ENCODE measurements around the gene SUGP2.

SUGP2 gene

DNA sequence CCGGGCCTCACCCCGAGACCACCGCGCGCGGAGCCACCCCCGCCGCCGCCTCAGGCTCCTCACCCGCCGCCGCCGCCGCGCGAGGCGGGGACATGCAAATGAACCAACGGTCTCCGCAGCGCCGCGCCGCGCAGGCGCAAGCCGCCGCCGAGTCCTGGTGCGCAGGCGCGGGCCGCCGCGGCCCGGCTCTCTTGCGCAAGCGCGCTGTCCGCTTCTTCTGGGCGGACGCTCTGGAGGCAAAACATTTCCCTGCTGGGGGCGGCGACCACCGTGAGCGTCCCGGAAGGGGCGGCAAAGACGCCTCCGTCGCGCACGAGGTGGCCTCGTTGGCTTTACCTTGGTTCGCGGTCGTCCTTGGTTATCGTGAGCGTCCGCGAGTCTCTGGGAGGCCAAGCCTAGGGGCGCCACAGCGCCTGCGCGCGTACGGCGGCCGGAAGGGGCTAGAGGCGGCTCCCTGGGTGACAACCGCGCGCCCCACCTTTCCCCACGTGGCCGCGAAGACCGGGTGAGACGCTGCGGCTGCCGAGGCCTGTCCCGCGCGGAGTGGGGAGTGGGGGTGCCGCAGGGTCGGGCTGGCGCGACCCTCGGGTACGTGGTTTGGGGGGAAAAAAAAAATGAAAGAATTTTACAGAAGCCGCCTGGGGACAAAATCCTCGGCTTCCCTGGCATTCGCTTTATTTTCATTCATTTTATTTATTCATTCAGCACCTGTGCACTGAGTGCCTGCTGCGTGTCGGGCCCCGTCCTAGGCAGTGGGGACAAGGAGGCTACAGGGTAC, at the start of gene SUGP2, which contains the start of gene ARMC6:
TSS of gene SUGP2 (minus strand) at position 92 of the 778 bp plus-strand sequence. CDS start 2,446 bp downstream, outside the sequence.
TSS of gene ARMC6 (plus strand) at position 178 of the 778 bp plus-strand sequence. CDS start 607 bp downstream, outside the sequence.
- peak; percentile 24 for DNase-seq (ENCODE audit: low read depth)

DNA sequence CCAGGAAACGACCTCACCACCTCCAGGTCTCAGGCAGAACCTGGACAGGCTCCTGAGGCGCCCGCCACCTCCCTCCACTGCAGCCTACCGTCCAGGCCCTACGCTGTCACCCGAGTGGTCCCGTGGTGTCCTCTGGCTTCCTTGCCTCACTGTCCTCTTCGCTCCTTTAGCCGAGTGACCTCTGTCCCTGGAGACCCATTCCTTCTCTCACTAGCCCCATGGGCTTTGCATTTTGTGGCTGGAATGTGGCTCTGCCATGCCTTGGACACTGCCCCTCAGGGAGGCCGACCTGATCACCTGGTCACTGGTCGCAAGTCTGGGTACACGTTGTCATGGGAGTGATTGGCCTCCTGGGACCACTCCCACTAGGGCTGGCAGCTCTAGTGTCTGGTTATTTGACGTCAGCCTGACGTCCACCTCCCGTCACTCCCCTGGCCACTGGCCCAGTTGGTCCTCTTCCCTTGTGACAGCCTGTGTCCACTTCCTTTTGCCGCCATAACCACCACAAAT, 48.4 kb upstream of the SUGP2 start:
- no peak for DNase-seq (ENCODE audit: low read depth)

DNA sequence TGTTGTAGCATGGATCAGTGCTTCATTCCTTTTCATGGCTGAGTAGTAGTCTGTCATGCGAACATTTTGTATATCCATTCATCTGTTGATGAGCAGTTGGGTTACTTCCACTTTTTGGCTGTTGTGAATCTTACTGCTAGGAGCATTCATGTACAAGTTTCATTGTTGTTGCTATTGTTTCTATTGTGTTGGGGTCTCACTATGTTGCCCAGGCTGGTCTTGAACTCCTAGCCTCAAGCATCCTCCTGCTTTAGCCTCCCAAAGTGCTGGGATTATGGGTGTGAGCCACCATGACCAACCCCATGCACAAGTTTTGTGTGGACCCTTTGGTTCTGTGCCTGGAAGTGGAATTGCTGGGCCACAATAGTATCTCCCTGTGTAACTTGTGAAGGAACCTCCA, 46.3 kb upstream of the SUGP2 start:
- no peak for DNase-seq (ENCODE audit: low read depth)

DNA sequence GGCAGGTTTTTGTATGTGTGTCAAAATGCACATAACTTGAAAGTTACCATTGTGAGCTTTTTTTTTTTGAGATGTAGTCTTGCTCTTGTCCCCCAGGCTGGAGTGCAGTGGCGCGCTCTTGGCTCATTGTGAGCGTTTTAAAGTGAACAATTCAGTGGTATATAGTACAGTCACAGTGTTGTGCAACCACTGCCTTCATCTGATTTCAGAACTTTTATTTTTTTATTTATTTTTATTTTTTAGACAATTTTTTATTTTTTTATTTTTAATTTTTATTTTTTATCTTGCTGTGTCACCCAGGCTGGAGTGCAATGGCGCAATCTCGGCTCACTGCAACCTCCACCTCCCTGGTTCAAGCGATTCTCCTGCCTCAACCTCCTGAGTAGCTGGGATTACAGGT, 45.5 kb upstream of the SUGP2 start:
- DNase-seq (ENCODE audit: low read depth): no peak

DNA sequence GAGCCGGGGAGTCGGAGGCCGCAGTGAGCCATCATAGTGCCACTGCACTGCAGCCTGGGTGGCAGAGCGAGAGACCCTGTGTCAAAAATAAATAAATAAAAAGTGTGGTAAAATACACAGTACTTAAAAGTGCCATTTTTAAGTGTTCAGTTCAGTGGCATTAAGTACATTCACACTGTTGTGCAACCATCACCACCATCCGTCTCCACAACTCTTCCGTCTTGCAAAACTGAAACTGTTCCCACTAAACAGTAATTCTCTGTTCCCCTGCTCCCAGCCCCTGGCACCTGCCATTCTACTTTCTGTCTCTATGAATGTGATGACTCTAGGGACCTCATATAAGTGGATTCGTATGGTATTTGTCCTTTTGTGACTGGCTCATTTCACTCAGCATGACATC, 43.8 kb upstream of the SUGP2 start:
- DNase-seq (ENCODE audit: low read depth): no peak

DNA sequence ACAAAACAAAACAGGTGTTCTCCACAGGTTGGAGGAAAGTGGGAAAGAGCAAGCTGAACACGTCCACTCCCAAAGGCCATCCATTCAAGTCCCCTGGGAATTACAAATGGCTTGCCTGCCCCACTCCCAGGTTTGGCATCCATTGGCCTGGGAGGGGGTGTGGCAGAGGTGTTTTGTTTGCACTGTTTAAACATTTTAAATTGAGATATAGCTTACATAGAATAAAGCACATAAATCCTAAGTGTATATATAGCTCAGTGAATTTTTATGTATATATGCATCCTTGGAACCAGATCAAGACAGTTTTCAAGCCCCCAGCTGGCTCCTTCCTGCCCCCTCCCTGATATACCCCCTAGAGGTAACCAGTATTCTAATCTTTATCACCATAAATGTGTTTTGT, 43.2 kb upstream of the SUGP2 start:
- no peak for DNase-seq (ENCODE audit: low read depth)

DNA sequence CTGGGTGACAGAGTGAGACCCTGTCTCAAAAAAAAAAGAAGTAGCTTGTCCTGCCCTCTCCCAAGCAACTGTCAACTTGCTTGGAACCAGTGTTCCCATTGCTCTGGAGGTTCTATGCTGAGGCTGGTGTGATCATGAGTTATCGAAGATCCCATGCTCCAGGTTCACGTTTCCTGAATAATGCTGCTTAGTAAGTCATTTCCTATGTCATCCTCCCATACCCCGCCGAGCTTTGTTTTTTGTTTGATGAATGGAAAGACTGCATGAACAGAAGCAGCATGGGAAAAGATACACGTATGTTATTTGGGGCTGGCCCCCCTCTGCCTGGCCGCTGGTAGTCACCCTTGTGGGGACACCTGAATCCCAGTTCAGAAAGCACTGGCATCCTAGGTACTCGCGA, 41.8 kb upstream of the SUGP2 start:
- no peak for DNase-seq (ENCODE audit: low read depth)

DNA sequence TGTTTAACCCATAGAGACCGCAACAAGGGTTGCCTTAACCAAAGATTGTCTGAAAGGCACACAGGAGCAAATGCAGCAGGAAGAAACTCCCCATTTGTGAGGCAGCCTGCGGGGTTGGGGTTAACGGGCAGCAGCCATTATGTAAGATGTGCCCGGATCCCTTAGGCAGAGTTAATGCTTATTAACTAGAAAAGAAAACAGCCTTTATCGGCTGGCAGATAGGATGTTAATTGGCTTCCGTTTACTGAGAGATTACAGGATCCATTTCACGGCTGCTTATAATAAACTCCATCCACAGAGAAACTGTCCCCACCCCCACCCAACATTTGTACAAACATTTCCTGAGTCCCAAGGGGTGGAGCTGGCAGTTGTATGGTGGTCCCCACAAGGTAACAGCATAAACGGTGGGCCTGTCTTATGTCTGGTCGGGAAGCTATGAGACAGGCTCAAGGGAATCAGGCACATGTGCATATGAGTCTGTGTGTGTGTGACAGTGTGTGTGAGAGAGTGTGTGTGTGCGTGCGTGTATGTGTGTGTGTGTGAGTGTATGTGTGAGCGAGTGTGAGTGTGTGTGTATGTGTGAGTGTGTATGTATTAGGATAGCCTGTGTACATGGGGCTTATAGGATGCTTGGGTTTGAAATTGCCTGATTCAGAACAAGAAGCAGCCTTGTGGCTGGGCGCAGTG, 41.0 kb upstream of the SUGP2 start:
- no peak for DNase-seq (ENCODE audit: low read depth)

DNA sequence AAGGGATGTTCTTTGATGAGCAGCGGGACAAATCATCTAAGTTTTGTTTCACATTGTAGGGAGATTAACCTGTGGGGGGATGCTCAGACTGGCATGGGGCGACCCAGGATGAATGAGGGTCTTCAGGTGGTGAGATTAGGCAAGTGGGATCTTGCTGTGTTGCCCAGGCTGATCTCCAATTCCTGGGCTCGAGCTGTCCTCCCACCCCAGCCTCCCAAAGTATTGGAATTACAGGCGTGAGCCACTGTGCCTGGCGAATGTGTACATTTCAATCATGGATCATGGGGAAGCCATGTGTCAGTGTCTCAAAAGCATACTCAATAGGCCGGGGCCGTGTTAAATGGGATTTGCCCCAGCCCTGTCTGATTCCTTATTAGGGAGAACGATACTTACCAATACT, 38.6 kb upstream of the SUGP2 start:
- no peak for DNase-seq (ENCODE audit: low read depth)

DNA sequence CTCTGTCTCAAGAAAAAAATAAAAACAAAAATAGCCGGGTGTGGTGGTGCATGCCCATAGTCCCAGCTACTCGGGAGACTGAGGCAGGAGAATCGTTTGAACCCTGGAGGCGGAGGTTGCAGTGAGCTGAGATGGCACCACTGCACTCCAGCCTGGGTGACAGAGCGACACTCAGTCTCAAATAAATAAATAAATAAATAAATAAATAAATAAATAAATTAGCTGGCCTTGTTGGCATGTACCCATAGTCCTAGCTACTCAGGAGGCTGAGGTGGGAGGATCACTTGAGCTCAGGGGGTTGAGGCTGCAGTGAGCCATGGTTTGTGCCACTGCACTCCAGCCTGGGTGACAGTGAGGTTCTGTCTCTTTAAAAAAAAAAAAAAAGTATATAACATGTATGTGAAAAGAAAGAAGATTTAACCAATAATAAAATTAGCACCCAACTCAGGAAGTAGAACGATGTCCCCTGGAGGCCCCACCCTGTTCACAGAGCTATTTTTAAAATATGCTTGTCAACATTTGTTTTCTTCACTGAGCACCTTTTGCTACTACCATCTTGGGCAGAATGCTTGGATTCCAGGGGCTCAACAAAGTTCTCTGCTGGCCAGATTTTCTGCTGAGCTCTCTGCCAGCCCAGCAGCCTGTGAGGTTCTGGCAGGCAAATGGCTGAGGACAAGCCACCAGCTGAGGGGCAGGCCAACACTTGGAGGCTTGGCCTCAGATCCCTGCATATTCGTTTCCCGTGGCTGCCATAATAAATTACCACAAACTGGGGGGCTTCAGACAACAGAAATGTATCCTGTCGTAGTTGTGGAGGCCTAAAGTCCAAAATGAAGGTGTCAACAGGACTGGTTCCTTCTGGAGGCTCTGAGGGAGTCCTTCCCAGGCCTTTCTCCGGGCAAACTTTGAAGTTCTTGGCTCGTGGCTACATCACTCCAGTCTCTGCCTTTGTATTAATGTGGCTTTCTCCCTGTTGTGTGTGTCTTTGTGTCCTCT, 35.6 kb upstream of the SUGP2 start:
- no peak for DNase-seq (ENCODE audit: low read depth)

DNA sequence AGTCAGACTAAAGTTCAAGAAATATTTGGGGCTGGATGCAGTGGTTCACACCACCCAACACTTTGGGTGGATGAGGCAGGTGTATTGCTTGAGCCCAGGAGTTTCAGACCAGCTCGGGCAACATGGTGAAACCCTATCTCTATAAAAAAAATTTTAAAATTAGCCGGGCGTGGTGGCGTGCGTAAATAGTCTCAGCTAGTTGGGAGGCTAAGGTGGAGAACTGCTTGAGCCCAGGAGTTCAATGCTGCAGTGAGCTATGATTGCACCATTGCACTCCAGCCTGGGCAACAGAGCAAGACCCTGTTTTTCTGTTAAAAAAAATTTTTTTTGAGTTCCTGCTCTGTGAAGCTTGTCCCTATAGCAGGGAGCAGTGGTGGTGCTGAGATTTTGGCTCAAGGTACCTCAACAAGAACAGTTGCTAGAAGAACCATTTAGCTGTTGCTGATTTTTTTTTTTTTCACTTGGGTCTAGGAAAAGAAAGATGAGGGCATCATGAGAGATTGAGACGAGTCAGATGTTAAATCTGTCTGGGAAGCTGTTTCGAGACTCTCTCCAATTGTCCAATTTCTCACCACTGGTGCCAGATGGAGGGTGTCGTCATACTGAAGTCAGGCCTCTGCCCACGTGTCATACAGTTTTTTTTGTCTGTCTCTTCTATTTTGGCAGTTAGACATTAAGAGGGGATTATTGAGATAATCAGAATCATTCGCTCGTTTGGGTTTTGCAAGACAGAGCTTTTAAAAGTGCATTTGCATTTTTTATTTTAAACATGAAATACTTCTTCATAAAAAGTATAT, 34.2 kb upstream of the SUGP2 start:
- DNase-seq (ENCODE audit: low read depth): no peak

DNA sequence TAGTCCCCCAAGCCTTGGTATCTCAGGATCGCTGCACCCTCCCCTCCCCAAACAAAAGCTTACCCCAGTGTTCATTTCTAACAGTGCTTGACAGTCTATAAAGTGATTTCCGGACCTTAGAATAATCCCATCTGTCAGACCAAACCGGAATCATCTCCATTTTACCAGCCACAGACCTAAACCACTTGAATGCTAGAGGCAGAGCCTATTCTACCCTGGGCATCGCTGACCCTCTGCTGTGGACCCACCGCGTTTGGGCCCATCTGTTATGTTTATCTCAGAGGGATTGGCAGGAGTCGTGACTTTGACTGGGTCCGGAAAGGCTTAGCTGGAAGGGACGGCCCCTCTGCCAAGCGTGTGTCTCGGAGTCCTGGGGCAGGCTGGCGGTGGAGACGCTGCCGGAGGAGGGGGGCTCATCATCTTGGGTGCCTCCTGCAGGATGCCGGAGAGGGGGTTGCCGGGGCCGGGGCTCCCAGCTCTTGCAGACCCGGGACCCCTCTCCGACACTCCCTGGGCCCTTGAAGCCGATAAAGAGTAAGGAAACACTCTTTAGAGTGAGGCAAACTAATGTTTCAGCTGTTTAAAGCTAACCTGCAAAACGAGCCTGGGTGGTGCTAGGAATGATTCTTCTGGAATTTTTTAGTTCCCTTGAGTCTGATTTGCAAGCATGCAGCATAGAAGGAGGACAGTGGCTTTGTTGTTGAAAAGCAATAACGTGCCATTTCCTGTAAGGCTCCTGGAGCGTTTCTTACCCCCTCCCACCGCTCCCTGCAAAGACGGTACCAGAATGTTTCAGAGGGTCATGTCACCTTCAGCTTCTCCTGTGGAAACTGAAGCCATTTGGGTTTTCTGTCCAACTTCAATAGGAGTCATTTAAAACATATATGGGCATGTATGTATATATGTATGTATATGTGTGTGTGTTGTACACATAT, 31.8 kb upstream of the SUGP2 start:
- no peak for DNase-seq (ENCODE audit: low read depth)

DNA sequence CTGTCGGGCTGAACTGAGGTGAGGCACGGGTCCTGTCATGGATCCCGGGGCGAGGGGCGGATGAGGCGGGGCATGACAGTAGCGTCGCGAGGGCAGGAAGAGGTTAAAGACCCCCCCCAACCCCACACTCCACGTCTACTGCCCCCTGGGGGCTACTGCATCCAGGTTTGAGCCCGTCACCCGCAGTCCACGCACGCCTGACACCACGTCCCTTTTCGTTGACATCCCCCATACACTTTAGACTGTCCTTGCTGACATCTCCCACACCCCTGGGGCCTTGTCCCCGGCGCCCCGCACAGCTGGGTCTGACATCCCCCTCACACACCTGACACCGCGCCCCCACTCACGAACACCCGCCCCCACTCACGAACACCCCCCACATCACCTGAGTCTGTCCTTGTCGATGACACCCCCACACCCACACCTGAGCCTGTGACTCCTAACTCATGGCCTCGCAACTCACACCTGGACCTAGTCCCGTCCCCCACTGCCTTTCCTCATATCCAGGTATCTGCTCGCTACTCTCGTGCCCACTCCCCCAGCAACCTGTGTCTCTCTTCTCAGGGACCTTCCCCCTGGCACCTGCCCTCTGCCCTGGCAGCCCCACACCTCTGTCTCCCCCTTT, 30.9 kb upstream of the SUGP2 start:
- DNase-seq (ENCODE audit: low read depth): no peak

DNA sequence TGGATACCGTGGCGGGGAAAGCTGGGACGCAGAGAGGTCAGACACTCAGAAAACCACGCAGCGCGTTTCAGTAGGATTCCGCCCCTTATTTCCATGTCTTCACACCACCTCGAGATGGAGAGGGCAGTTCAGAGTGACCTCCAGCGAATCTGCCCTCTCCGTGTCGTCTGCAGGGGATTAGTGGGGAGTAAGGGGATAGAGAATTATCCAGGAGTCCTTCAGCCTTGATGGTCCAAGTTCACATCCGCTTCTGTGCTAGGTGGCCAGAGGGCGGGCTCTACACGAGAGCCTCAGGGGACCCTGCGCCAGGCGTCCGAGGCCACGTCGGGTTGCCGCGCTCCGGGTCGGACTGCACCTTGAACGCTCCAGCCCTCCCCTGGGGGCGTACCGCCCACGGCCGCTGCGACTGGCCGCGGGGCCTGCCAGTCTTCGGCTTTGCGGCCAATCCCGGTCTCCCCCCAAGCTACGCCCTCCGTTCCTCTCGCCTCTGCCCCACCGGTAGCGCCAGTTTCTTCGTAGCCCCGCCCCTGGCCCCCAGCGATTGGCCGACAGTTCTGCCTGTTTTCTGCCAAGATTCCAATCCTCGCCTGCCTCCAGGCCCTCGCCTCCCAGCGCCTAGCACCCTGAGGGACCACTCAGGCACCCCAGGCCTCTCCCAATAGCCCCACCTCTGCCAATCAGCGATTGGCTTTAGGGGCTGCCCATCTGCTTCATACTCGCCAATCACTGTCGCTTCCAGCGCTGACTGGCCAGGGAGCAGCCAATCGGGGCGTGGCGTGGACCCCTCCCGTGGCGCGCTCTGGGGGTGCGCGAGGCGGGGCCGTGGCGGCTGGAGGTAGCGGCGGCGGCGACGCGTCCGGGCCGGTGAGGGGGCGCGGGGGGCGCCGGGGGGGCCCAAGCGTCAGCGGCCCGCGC, 30.1 kb upstream of the SUGP2 start, which contains the start of gene SLC25A42:
TSS of gene SLC25A42 (plus strand) at position 812 of the 915 bp plus-strand sequence. CDS start 32,131 bp downstream, outside the sequence.
- DNase-seq (ENCODE audit: low read depth): peak; percentile 99

DNA sequence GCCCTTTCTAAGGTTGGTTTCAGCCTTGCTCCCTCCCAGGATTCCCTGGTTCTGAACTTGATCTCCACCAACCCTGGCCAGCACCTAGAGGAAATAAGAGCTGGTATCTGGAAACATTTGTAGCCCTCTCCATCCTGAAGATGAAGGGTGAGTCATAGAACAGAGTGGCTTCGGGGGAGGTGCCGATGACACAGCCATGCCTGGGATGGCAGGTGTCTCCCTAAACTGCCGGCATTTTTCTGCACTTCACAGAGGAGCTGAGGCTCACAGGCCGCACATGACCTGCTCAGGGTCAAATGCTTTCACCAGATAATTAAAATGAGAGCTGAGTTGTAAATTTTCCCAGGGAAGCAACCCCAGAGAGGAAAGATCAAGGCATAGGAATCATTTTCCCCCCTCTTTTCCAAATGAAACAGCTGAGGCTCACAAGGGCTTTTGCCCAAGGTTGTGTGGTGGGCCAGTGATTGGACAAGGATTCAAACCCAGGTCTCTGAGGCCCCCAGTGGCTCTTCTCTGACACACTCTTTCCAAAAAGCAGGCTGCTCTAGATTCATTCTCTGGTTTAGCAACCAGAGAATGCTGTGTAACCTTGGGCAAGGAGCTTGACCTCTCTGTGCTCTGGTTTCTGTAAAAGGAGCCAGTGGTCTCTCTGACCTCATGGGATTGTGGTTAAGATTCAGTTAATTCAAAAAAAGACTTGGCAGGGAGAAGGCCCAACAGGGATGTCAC, 29.3 kb upstream of the SUGP2 start:
- DNase-seq (ENCODE audit: low read depth): no peak

DNA sequence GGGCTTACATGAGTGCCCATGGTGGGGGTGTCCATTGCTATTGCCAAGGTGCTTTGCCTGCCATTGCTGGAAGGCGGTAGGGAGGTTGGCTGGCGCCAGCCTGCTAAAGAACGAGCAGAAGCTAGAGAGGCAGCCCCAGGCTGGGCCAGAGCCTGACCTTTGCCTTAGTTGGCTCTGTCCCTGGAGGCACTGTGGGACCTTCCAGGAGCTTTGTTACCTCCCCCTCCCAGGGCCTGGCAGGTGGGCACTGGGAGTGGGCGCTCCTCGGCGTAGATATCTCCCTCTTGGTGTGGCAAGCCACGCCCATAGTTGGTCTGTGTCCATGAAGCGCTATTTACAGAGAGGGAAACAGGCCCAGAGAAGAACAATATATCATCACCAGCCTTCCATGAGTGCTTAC, 28.2 kb upstream of the SUGP2 start:
- no peak for DNase-seq (ENCODE audit: low read depth)

DNA sequence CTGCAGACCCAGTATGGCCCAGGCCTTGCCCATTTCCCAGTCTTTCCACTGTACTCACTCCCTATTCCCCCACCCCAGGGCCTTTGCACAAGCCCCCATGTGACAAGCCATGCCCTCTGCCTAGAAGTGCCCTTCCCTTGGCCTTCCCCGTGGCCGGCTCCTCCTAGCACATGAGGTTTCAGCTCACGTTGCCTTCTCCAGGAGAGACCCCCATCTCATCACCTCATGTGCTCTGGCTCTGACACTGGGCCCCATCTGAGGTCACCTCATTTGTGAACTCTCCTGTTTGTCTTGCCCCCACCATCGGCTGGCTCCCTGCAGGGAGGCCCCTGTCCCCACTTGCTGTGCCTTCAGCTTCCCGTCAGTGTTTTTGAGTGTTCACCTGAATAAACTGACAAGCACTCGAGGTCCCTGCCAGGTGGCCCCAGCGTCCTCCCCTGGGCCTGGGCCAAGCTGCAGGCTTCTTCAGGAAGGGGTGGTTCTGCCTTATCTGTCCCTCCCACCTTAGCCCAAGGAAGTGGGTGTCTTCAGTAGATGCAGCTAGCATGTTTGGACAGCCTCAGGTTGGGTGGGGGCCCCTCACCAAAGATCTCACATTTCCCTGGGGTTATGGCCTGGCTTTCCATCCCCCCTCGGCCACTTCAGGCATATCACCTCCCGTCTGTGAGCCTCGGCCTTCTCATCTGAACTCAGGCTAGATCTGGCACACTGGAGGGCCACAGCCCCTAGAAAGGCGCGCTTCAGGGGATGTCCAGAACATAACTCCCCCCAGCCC, 26.7 kb upstream of the SUGP2 start:
- DNase-seq (ENCODE audit: low read depth): no peak
